H1 (cell line): Measurements from ENCODE around the gene NCAPG2. TPM values are rescaled to one million over a fixed set of nuclear protein-coding genes. Genes with fewer than 3 reads are reported as not detected.

Experiments used
- ATF3 ChIP-seq: IDR thresholded peaks from 2 replicates; pipeline ENCODE4 v1.6.1; 2011; ENCODE audit warnings: low read depth, mild to moderate bottlenecking, low read length; ENCODE audit not compliant: insufficient read depth
- CHD7 ChIP-seq: fragments of 300-600 bp; sonication (generic); IDR thresholded peaks from 2 replicates; pipeline ENCODE4 v1.7.1; 2012; ENCODE audit warnings: low read length, moderate library complexity, mild to moderate bottlenecking, inconsistent platforms; ENCODE audit not compliant: insufficient replicate concordance
- E2F6 ChIP-seq: IDR thresholded peaks from 2 replicates; pipeline ENCODE4 v1.6.1; 2012; ENCODE audit warnings: inconsistent platforms
- POLR2AphosphoS5 ChIP-seq: IDR thresholded peaks from 2 replicates; pipeline ENCODE4 v1.6.1; 2011; ENCODE audit warnings: low read depth, low read length
- RAD21 ChIP-seq, 2 experiments: IDR thresholded peaks in 1 of 2; conservative IDR thresholded peaks in 1 of 2; 2 replicates each; pipeline ENCODE4 v1.6.1; 2011; ENCODE audit warnings: low read depth in 2 of 2, low read length in 2 of 2, improper control_type of control experiment in 1 of 2, inconsistent platforms in 1 of 2, mild to moderate bottlenecking in 1 of 2, moderate library complexity in 1 of 2
- RNF2 ChIP-seq: fragments of 200-900, 300-1000 bp; sonication (generic); IDR thresholded peaks from 2 replicates; pipeline ENCODE4 v1.7.1; 2016; ENCODE audit warnings: borderline replicate concordance, low read depth, mild to moderate bottlenecking, antibody characterized with exemption, low read length; ENCODE audit not compliant: poor library complexity, severe bottlenecking; ENCODE audit errors: missing control alignments
- polyA plus RNA-seq, 7 experiments: library from polyadenylated mRNA; depleted of rRNA in 3 of 7; stranded (reverse) in 5 of 7; unstranded in 2 of 7; fragments of >200 nt in 5 of 7; fragments of 200-250 nt in 2 of 7; gene quantifications; 1 replicate in 5 of 7; 2 replicates in 1 of 7; 4 replicates in 1 of 7; pipeline versions ENCODE4 v1.2.1 to v1.2.3, GENCODE V29; 2011 to 2013; ENCODE audit warnings: missing spikeins in 2 of 7, mixed read lengths in 2 of 7
- total RNA-seq: library from RNA; stranded (reverse); fragmentation: NEBNext Ultra II Directional; extraction: Animal tissue kit (Norgen Biotek cat#: 25700); gene quantifications from 2 replicates; pipeline ENCODE4 v1.2.1, GENCODE V29; 2021

NCAPG2 gene
- total and polyA plus RNA-seq, 2 of the 8 experiments (the other 6 are each of a cell fraction or from before 2014, with no cell fraction given): 49.9 to 119 TPM

GRCh38 chr7:158672975-158673374 is 31.6 kb downstream of the NCAPG2 start (continued):
- TF ChIP-seq CHD7 (no peak), ATF3 (no peak), RAD21 (IDR thresholded peaks at IDR 0.05 in 1 of 2, conservative IDR thresholded peaks at IDR 0.05 in 1 of 2; ENCODE audit: low read depth in 2 of 2, low read length in 2 of 2) (no peak), RNF2 (no peak), POLR2AphosphoS5 (no peak), E2F6 (no peak)
